Limb (tissue), 2 donors: ENCODE results near the gene SLC12A9.
A peak's percentile ranks its signal among the peaks of the same experiment; 100 is the strongest.

Experiments used
- DNase-seq, 2 donors: peaks; one replicate each; pipeline ENCODE4 v3.0.0-alpha.2; 2016; ENCODE audit errors: extremely low spot score in 2 of 2

SLC12A9 gene

DNA sequence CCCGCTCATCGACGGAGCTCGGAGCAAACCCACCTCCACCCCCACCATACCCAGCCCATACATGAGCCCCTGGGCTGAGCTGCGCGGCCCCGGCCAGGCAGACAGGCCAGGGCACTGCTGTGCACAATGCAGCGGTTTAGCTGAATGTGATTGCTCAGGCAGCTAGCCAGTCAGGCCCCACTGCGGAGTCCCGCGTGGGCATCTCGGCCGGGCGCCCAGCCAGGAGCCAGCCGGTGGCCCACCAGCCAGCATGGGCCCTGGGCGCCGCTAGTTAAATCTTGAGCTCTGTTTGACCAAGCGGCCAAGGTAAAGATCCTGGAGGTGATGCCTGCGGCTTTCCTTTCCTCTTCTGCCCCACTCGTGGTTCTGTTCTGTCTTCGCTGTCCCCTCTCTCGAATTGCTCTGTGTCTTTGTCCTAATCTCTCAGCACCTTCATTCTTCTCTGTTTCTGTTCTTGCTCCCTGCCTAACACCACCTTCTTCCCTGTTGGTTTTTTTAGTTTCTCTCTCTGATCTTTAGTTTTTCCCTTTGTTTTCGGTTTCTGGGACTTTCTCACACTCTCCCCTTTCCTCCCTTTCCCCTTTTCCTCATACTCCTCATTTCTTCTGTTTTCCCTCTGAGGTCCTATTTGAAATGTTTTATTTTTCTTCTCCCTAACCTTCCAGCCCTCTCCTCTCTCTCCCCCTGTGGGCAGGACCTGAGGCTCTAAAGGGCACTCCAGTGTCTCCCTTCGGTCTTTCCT lies 30.4 kb downstream of the SLC12A9 start:
- DNase-seq, result no peak

DNA sequence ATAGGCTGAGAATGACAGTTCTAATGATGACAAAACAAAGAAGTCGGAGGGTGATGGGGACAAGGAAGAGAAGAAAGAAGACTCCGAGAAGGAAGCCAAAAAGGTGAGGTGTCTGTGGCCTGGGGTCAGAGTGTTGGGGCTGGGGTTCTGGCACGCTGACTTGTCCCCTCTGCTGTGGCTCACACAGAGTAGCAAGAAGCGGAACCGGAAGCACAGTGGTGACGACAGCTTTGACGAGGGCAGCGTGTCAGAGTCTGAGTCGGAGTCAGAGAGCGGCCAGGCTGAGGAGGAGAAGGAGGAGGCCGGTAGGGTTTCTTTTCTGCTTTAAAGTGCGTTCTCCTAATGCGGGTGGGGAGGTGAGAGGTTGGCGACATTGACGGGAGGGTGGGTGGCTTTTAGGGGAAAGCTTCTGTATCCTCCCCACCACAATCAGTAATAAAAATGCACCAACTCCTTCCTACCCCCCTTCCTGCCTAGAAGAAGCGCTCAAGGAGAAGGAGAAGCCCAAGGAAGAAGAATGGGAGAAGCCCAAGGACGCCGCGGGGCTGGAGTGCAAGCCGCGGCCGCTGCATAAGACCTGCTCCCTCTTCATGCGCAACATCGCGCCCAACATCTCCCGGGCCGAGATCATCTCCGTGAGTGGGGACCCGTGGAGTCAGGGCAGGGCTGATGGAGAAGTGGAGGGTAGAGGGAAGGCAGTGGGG lies 32.4 kb downstream of the SLC12A9 start:
- DNase-seq, result no peak

DNA sequence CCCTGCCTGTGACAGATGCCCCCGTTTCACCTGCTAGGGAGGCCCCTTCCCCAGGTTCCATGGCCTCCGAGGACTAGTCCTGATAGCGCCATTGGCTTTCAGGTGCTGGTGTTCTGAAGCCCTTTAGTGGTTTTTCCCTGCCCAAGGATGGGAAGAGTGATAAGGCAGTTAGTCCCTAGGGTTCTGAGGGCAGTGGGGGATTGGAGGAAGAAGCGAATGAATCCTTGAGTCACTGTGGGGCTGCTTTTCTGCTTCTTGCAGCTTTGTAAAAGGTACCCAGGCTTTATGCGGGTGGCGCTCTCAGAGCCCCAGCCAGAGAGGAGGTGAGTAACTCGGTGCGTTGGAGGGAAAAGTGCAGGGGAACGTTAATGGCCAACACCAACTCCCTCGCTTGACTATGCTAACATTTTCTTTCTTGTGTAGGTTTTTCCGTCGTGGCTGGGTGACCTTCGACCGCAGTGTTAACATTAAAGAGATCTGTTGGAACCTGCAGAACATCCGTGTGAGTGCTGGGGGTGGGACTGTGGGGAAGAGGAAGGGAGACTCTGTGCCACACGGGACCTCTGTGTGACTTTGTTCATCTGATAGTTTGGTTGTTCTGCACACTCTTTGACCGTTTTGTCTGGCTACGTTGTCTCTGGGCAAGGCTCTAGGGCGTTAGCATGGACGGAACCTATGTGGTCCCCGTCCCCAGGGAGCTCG lies 33.1 kb downstream of the SLC12A9 start:
- DNase-seq, result no peak

- DNase-seq, result no peak
Observed at GRCh38 chr7:100886142-100886935, 33.8 kb downstream of the SLC12A9 start.

GRCh38 chr7:100886936-100887515 lies 34.5 kb downstream of the SLC12A9 start:
- no peak for DNase-seq

DNA sequence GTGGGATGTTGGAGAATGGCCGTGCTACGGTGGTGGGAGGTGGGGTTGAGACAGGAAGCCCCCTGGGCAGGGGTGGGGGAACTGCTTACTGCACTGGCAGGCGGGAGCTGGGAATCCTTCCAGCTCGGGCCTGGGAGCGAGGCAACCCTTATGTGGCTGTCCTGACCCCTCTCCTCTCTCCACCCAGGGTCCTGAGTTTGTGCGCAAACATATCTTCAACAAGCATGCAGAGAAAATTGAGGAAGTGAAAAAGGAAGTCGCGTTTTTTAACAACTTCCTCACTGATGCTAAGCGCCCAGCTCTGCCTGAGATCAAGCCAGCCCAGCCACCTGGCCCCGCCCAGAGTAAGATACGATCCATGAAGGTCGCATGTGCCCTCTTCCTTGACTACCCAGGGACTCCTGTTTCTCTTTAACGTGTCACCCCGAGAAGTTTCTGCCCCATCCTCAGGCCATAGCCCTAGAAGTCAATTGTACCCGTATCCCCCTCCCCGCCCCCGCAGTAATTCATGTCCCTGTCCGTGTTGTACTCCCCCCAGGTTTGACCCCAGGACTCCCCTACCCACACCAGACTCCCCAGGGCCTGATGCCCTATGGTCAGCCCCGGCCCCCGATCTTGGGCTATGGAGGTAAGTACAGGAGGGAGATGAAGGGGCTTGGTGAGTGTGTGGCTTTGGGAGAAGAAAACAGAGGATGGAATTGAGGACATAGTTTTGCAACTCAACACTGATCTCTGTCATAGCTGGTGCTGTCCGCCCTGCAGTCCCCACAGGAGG lies 35.2 kb downstream of the SLC12A9 start:
- no peak for DNase-seq

DNA sequence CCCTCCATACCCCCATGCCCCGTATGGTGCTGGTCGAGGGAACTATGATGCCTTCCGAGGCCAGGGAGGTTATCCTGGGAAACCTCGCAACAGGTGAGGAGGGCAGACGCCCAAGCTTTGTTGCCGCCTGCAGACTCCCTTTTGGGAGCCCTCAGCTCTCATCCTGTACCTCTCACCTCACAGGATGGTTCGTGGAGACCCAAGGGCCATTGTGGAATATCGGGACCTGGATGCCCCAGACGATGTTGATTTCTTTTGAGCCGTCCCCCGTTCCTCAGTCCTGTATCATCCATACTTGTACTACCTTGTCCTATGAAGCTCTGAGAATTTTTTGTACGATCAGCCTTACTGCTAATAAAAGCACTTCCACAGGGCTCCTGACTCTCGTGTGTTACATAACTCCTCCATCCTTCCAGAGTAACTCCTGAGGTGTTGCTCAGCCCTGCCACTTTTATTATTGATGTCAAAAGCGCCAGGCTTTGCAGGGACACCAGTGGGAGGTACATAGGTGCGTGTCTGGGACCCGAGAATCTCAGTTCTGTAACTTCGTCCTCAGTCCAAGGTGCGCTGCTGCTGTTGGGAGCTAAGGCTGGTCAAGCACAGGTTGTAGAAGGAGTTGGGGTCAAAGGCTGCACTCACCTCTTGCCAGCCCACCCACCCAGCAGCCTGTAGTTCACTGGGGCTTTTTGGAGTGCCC lies 35.9 kb downstream of the SLC12A9 start:
- DNase-seq, result no peak

GRCh38 chr7:100888988-100889750 lies 36.7 kb downstream of the SLC12A9 start, which contains the start of gene UFSP1:
Gene UFSP1 (minus strand): TSS chr7:100889715. CDS start chr7:100889271, 444 bp downstream.
- DNase-seq, result no peak

DNA sequence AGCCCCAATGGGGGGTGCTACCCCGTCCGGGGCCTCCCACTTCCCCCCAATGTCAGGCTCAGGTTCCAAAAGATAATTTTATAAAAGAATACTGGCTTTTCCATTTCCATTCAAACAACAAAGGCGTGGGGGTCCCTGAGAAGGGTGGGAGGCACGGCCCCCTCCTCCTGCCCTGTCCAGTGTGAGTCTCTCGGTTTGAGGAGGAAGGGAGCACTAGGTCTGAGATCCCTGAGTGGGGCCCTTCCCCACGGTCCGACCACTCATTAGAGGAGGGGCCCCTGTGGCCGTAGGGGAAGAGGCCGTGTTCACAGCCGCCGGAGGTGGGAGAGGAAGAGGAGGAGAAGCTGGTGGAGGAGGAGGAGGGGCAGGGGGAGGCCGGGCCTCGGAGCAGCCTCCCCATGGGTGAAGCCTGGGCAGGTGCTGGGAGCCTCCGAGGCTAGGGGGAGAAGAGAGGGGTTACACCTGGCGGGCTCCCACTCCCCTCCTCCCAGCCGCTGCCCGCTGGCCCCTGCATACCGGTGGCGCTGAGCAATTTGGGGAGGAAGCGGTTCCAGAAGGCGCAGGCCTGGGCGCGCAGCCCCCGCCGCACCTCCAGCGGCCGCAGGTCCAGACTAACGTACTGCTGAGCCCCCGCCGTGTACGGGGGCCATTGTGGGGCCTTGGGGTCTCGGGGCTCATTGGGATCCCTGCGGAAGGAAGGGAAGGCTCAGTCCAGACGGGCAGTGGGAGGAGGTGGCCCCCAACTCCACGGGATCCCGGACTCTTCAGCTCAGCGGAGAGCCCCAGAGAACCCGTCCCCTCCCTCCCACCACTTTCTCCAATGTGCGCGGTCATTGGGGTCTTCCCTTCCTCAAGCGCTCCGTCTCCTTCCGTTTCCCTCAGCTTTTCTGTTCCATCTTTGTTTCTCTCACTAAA lies 38.4 kb downstream of the SLC12A9 start:
- DNase-seq, result peak in 1 of 2 donors; percentile 64

DNA sequence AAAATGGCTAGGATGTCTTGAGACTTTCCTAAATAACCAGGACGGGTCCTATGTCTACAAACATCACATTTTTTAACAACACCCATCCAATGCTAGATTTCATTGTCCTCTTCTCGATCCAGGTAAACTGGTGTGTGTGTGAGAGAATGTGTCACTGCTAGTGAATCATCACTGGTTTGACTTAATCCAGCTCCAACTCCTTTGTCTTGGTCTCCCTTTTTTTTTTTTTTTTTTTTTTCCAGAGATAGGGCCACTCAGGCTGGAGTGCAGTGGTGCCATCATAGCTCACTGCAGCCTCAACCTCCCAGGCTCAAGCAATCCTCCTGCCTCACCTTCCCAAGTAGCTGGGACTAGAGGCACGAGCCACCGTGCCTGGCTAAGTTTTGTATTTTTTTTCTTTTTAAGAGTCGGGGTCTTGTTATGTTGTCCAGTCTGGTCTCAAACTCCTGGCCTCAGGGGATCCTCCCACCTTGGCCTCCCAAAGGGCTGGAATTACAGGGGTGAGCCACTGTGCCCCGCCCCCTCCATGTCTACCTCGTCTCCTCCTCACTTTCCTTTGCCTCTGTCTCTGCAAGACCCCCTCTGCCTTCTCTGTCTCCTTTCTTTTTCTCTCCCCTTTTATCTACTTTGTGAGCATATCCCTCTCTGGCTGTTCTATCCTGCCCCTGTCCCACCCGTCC lies 39.2 kb downstream of the SLC12A9 start:
- DNase-seq, result no peak

DNA sequence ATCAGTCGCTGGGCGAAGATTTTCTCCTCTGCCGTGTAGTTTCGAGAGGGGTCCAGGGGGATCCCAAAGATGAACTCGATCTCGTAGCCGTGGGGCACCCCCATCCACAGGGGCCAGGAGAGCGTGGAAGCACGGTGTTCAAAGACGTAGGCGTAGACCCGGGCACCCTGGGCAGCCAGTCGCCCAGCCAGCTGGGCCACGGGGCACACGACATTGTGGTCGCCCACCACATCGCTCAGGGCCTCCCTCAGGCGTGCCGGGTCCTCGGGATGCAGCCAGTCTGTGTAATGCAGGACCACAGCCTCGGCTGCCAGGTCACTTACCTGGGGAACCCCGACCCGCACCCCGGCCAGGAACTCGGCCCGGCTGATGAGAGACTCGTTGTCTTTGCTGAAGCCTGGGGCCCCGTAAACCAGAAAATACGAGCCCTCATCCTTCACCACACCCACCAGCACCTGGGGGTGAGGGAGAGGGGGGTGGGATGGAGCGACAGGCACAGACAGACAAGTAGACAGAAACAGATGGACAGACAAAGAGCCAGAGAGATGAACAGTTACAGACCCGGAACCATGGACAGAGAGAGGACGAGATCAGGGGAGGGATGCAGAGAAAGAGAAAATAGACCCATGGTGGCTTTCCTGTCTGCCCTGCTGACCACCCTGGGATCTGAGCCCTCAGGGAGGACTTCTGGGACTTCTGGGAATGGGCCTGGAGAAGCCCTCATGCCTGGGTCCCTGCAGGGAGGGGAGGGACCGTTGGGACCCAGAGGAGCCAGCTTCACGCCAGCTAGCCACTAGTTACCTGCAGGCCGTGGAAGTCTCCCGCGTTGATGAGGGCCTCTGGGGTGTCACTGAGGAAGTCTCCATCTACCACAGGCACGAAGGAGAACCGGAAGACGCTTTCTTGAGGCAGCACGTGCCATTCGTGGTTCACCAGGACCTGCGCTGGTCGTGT lies 40.1 kb downstream of the SLC12A9 start:
- no peak for DNase-seq

DNA sequence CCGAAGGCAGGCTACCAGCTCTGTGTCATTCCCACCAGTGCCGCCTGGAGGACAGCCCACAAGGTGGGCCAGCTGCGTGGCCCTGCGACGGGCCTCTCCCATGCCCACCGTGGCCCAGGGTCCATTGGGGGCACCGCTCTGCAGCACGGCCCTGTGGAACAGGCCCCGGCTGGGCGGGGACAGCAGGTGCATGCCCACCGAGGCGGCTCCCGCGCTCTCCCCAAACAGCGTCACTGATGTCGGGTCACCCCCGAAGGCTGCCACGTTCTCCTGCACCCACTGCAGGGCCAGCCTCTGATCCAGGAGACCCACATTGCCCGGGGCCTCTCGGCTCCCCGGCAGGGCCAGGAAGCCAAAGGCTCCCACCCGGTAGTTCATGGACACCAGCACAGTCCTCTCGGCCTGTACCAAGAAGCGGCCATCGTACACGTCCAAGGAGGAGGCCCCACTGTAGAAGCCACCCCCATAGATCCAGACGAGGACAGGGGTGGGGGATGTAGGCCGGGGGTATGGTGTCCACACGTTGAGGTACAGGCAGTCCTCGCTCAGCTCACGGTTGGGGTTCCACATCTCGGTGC lies 40.9 kb downstream of the SLC12A9 start:
- DNase-seq, result no peak

DNA sequence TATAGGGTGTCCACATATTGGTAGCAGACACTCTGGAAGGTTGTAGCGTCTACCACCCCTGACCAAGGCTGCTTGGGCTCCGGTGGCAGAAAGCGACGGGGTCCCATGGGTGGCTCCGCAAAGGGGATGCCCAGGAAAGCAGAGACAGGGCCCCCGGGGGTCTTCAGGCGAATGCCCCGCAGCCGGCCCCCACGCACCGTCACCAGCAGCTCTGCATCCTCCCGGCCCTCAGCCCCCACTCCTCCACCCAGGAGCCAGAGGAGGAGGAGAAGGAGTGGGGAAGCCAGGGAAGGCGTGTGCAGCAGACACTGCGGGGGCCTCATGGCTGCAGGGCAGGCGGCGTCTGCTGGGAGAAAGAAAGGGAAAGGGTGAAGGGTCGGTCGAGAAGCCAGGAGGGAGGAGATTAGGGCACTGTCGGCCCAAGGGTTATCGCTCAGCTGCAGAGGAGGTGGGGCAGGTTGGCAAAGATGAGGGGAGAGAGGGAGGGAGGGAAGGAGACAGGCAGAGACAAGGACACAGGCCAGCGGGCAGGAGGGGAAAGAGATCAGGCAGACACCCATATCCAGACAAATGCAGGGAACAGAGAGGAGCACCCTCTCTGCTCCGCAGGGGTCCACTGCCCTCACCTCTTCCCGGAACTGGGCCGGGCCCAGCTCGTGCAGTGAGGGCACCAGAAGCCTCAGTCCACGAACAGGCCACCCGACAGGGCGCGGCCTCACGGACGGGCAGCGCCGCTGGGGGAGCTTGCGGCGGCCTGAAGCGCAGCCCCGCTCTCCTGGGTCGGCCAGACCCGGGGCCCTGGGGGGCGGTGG lies 41.6 kb downstream of the SLC12A9 start:
- DNase-seq, result peak in 1 of 2 donors; percentile 46

GRCh38 chr7:100894860-100895700 lies 42.6 kb downstream of the SLC12A9 start:
- peak in 1 of 2 donors; percentile 92 for DNase-seq
